ENCODE results near the gene PPP2R2B.

- TF ChIP-seq CTCF (optimal IDR thresholded peaks at IDR 0.05 in 1 of 3, IDR thresholded peaks at IDR 0.05 in 1 of 3, conservative IDR thresholded peaks at IDR 0.05 in 1 of 3; ENCODE audit: extremely low read depth in 1 of 3, insufficient read depth in 2 of 3, low read length in 3 of 3) = no peak
- no peak for TF ChIP-seq EZH2 (IDR thresholded peaks at IDR 0.05; ENCODE audit: low read length)
Observed at GRCh38 chr5:146789712-146790653, 88.6 kb downstream of the PPP2R2B start.
